NOMO-1 treated with dmso at 0.1 percent for 144 hours (cell line): Measurements from ENCODE around the gene GPR143.
"Not testable (repeated sequence)": the region's sequence is repeated elsewhere in the genome, so short reads cannot be mapped to it uniquely, and the experiment has no call there.

ENCODE experiments used
- DNase-seq: peaks from one replicate; lab custom pipeline; 2025; ENCODE audit not compliant: unreplicated experiment; lab: John Stamatoyannopoulos, UW

Gene GPR143

DNA sequence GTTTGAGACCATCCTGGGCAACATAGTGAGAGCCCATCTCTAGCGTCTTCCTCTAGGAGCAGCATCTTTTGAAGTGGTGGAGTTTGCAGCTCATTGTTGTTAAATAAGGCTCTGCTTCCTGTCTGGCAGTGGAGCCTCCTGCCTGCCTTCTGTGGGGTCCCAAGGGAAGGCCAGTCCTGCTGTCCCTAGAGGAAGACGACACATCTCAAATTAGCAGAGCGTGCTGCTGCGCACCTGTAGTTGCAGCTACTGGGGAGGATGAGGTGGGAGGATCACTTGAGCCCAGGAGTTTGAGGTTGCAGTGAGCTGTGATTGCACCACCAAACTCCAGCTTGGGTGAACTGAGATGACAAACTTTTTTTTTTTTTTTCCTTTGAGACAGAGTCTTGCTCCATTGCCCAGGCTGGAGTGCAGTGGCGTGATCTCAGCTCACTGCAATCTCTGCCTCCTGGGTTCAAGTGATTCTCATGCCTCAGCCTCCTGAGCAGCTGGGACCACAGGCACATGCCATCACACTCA is 2.7 kb upstream of the GPR143 start:
- DNase-seq, result not testable (repeated sequence)

DNA sequence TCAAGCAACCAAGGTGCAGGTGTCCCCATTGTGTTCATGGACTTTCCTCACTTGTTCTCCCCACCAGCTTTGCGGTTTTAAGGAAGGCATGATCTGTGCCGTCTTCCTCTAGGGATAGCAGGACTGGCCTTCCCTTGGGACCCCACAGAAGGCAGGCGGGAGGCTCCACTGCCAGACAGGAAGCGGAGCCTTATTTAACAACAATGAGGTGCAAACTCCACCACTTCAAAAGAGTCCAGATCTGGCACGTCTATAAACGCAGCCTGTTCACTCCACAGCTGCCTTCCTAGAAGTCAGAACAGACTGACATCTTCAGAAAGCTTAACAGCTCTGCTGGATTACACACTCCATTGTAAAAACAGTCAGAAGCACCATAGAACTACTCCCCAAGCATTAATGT is 1.7 kb upstream of the GPR143 start:
- no peak for DNase-seq

DNA sequence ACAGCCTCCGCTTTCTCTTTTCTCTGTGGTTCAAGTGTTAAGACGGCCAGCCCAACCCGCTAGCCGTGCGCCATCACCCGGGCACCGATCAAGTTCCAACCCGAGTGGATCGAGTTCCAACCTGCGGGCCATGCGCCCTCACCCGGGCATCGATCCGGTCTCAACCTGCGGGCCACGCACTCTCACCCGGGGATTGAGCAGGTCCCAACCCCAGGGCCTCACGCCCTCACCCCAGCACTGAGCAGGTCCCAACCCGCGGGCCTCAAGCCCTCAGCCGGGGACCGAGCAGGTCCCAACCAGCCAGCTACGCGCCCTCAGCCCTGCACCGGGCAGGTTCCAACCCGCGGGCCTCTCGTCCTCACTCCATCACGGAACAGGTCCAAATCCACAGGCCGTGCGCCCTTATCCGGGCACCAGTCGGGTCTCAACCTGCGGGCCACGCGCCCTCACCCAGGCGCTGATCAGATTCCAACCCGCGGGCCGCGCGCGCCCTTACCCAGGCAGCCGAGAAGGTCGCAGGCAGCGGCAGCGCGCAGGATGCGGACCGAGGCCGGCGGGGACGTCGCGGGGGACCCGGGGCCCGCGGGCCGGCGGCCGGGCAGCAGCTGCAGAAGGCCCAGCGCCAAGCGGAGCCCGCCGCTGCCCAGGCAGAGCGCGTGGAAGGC is 443 bp downstream of the GPR143 start:
- DNase-seq, result no peak

DNA sequence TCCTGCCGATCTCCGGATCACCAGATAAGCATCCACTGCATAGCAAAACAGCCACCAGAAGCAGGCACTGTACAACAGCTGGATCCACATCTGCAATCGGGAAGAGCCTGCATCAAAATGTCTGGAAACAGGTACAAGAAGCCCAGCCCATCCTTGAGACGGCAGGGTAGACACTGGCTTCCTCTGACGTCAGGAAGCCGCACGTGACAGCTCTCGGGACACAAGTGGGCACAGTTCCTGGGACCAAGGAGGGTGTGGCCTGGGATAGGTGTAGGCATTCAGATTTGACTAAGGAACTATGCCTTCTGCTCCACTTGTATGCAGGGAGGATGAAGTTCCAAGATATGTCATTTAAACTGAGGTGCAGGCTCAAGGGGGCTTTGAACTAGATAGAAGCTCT is 6.3 kb downstream of the GPR143 start:
- DNase-seq, result no peak

DNA sequence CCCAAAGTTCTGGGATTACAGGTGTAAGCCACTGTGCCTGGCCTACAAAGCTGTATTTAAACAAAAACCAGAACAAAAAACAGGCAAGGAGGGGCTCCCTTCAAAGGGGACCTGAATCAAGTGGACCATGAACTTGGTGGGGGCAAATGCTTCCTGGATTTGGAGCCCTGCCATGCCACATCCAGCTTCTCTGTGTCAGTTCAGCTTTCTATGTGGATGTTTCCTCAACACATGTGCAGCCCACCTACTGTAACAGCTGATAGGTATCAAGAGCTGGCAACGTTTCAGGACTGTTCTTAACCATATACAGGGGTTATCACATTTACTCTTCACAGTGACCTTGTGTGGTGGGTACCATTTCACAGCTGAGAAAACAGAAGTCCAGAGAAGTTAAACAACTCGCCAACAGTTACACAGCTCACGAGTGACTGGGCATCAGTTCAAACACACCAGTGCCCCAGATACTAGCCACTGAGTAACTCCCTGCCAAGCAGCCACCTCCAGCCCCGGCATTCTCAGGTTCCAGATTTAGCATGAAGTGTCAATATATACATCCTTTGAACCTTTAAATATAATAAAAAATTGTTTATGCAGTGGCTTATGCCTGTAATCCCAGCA is 7.5 kb downstream of the GPR143 start:
- no peak for DNase-seq

DNA sequence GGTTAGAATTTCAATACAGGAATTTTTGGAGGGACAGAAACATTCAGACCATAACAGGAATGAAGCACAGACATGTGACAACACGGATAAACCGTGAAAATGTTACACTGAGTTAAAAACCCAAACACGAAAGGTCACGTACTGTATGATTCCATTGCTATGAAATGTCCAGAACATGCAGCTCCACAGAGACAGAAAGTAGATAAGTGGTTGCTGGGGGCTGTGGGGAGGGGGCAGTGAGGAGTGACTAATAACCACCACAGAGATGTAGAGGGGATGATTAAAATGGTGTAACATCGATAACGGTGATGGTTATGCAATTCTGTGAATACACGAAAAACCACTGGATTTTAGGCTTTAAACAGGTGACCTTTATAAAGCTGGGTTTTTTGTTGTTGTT is 8.3 kb downstream of the GPR143 start:
- DNase-seq, result no peak

DNA sequence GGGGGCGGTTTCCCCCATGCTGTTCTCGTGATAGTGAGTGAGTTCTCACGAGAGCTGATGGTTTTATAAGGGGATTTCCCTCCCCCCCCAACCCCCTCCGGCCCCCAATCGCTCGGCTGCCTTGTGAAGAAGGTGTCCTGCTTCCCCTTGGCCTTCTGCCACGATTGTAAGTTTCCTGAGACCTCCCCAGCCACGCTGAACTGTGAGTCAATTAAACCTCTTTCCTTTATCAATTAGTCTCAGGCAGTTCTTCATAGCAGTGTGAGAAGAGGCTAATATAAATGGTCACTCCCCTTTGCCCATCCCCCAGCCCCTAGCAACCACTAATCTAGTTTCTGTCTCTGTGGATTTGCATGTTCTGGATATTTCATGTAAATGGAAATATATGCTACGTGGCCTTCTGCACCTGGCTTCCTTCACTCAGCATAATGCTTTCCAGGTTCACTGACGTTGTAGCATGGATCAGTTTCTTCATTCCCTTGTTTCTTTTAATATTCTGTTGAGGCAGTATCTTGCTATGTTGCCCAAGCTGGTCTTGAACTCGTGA is 16.4 kb downstream of the GPR143 start:
- DNase-seq, result no peak

DNA sequence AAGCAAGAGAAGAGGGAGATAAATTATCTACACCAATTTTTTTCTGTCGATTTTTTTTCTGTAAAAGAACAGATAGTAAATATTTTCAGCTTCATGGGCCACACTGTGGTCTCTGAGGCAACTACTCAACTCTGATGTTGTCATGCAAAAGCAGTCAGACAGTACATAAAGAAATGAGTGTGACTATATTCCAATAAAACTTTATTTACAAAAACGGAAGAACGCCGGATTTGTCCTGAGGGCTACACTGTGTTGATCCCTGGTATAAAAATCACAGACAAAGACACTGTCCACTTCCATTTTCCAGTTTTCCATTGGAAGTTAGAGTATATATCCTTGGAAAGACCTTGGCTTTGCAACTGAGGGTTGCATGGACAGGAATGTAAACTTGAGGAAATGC is 18.0 kb downstream of the GPR143 start:
- DNase-seq, result no peak

DNA sequence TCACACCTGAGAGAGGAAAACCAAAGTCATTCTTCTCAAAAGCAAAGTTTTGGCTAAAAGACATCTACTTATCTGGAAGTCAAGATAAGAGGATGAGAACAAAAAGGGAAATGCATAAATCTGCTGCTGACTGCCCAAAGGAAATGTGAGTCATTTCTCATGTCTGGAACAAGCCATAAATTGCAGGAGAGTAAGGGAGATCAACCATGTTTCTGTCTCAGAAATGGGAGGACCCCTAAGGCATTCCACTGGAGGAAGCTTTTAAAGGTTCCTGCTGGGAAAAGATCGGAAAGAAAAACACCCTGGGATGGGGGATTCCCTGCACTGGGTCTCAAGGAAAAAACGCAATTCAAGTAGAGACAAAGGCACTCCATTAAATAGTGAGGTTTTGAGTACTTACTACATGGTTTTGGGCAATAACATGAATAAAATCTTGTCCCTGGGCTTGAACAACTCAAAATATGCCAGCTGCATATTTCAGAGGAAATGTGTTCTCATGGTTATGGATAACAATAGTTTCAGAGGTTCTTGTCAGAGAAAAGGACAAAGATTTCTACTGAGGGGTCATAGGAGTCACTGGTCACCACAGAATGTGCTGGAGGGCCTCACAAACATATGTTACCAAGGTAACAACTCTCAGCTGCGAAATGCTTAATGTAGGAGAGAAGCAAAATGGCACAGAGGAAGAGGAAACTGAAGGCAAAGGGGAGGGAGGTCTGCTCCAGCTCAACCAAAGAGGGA is 19.3 kb downstream of the GPR143 start:
- DNase-seq, result peak; percentile 46

DNA sequence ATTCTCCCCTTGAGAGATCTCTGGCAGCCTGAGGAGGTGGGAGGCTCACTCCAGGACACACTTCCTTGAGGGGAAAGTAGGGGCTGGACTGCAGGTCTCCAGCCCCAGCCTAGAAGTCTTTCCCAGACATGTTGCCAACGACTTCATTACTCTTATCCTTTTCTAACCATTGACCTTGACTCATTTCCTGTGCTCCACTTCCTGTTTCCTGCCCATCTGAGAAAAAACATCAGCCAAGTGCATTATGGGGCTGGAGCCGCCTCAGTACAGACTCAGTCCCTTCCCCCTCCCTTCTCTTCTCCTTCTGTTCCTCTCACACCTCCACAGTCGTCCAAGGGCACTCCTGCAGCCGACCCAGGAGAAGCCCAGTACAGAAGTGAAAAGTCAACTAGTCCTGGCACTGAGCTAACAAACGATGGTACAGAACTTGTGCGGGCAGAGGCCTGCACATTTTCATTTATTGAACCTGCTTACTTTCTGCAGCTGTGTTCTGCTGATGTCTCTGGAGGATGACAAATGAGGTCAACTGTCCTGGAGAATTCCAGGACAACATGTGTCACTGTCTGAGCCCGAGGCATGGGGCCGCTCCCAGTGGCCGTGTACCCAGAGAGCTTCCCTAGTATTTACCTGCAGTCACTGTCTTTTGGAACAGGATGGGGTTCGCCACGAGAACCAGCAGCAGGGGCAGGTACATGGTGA is 20.1 kb downstream of the GPR143 start:
- DNase-seq, result peak; percentile 37

DNA sequence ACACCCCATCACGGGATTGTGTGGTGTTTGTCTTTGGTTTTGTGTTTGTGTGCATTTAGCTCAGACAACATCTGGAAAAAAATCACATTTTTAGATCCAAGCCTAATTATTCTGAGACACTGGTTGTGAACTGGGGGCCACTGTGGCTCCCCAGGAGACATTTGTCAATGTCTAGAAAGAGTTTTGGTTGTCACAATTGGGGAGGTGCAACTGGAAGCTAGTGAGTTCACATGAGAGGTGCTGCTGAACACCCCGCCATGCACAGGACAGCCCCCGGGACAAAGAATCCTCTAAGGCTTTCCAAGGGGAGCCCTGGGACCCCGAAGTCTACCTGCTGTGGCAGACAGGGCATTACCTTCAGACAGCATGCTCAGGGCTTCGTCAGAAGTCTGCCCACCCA is 26.5 kb downstream of the GPR143 start:
- DNase-seq, result no peak

DNA sequence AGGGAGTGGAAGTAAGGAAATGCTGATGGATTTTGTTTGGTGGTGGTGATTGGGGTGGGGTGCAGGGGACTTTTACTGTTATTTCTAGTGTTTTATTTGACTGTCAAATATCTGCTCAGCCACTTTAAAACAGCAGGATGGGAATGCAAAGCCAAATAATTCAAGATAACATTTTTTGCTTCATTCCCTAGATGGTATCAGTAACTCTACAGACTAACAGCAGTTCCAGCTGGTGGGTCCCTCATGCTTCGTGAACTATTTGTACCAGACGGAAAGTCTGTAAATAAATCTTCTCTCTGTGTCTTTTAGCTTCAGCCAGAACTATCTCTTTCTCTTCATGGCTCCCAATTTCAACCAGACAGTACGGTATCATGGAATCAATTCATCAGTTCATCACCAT is 27.5 kb downstream of the GPR143 start:
- no peak for DNase-seq

DNA sequence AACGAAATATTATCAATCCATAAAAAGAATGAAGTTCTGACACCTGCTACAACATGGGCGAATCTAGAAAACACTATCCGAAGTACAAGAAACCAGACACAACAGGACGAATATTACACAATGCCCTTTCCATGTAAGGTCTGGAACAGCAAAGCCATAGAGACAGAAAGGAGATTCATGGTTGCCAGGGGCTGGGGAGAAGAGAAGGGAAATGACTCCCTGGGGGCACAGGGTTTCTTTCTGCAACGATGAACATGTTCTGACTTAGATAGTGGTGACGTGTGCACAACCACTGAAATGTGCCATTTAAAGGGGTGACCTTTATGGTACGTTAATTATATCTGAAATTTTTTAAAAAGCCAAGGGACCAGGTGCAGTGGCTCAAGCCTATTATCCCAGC is 28.3 kb downstream of the GPR143 start:
- DNase-seq, result no peak

DNA sequence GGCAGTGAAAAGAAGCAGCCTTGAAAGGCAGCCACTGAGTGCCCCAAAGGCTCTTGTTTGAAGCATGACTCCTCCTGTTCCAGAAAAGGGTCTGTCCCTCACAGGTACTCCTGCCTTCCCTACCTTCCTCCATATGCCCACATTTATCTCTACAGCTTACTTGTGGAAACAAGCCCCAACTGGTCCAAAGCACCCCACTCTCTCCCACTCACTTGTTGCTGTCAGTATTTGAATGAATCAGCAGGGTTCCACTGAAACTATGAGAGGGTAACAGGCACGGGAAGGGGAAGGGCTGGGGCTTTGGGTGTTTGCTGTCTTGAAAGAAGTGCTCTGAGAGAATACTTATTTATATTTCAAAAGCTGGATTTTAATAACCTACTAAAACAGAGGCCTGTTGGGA is 34.9 kb downstream of the GPR143 start:
- no peak for DNase-seq

DNA sequence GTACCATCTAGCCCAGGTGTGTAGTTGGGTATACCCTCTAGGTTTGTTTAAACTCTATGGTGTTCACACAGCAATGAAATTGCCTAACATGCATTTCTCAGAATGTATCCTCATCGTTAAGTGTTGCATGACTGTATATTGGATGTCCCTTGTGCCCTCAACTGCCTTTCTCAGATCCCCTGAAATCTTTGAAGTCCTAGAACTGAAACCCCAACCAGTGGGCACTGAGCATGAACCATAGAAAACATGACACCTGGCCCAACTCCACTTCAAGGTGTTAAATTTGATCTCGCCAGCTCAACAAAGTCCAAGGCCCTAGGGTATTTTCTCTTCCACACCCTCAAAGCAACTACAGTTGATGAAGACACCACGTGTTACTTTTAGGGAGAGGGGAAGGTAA is 35.6 kb downstream of the GPR143 start:
- no peak for DNase-seq

DNA sequence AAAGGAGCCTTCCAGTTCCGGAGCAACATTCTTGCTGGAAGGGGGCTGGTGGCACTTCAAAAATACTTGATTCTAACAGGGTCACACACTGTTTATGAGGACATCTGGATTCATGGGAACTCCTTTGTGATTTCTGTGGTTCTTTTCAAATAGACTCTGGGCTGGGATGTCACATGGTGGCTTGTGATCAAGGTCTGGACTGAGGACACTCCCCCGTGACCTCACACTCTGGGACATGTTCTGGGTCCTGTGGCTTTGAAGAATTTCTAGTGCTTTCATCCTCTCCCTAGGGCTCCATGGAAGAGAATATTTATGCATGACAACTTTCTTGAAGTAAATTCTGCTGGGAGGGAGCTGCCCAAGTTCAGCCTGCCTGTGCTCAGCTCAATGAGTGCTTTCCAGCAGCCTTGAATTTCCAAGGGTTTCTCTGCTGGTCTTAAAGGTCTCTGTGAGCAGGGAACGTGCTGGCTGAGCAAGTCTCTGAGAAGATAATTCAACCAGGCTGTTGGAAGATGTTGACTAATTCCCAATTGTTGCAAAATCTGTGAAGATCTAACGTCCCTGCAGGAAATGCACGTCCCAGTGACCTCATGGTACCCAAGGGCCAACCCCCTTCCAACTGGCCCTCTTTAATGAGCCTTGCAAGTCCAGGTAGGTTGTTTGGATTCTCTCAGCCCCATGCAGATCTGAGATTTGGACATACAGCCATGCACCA is 36.3 kb downstream of the GPR143 start:
- no peak for DNase-seq

DNA sequence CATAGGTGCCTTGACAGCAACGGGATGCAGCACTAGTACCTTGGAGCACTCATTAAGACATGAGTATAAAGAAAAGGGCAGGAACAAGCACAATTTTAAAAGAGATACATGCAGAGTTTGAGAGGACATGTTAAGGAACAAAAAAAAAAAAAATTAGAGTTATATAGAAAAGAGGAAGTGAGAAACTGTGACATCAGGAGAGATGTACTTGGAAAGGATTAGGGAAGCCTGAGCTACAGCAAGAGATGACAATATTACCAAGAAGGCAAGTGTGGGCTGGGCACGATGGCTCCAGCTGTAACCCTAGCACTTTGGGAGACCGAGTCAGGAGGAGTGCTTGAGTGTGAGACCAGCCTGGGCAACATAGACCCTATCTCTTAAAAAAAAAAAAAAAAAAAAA is 37.4 kb downstream of the GPR143 start:
- DNase-seq, result peak; percentile 34

DNA sequence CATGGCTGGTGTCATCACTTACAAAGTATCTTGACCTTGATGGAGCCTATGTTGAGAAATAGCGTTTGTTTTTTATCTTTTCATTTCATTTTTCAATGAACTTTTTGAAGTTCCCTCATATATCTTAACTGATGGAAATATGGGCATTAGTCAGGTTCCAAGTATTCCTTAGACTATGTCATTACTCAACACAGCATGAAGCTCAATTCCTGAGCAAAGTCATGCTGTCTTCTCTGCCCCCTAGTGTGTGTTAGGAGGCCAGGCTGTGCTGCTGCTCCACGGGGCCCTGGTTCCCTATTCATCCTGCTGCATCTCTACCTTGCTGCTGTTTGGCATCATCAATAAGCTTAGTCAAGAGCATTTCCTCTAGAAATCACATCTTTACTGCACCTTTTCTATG is 40.9 kb downstream of the GPR143 start:
- no peak for DNase-seq

DNA sequence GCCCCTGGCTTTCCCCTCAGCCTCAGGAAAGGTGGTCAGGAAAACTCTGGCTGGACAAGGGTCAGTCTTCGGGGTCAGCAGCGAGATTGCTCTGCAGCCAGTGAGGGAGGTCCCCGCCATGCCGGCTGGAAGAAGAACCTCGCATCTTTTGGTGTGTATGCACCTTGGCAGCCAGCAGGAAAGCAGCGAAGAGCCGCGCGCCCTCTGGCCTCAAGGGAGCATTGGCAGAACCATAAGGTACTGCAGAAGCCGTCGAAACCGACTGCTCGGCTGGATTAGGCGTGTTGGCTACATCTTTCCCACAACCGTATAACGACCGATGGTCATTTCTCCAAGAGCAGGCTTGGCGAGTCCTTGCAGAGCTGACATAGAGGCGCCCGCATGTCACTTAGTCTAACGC is 48.3 kb downstream of the GPR143 start:
- no peak for DNase-seq

DNA sequence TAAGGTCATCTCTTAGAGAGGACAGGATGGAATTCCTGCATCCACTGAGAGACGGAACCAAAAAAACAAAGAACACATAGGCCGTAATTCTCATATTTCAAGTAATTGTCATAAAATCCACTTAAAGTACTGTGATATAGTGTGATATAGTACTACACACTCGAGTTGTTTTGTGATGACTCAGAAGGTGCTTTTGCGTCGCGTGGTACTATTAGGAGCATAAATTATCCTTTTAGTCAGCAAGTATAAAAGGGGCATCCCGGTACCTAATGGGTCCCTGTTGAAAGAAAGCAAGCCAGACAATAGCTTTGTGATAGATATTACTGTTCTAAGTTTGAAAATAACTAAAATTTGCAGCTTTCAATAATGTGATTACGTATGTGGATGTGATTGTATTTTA is 55.3 kb downstream of the GPR143 start:
- DNase-seq, result no peak
